GM19240 (cell line): Measurements from ENCODE around the gene DENND1A.

Source experiments
- DNase-seq: peaks from one replicate; pipeline ENCODE4 v3.0.0; 2011; ENCODE audit warnings: low spot score; ENCODE audit not compliant: insufficient read length

DENND1A gene

DNA sequence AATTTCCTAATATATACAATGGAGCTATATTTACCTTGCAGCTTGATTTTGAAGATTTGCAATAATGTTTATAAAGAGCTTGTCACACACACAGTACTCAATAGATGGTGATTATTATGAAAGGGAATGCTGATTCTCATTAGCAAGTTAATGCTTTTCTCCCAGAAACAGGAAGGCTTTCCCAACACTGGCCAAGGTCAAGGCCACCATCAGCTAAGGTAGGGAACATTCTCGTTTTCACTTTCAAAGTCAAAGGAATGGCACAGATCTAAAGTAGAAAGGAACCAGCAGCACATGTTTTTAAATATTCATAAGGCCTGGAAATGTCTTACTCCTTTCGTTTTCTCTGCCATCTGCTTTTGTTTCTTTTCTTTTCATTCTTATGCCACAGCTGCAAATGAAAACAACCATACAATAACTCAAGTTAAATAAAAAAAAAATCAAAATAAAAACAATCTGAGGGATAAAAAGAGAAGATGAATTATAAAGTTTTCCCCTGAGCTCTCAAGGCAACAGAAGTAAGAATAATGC is 307.1 kb downstream of the DENND1A start:
- no peak for DNase-seq

DNA sequence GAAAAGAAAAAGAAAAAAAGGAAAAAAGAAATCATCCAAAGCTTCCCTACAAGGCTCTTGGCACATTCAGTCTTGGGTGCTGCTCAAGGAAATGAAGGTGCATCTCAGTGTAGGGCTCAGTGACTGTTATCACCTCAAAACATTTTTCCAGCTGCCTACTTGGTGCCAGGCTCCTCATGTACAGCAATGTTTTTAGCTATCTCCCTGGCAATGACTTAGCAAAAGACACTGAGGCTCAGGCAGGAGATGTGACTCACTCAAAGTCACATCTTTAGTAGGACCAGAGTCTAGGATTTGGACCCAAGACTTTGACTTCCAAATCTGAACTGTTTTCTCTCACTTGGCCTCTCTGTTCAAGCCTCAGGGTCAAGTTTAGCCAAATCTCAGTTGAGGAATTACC is 309.7 kb downstream of the DENND1A start:
- no peak for DNase-seq

DNA sequence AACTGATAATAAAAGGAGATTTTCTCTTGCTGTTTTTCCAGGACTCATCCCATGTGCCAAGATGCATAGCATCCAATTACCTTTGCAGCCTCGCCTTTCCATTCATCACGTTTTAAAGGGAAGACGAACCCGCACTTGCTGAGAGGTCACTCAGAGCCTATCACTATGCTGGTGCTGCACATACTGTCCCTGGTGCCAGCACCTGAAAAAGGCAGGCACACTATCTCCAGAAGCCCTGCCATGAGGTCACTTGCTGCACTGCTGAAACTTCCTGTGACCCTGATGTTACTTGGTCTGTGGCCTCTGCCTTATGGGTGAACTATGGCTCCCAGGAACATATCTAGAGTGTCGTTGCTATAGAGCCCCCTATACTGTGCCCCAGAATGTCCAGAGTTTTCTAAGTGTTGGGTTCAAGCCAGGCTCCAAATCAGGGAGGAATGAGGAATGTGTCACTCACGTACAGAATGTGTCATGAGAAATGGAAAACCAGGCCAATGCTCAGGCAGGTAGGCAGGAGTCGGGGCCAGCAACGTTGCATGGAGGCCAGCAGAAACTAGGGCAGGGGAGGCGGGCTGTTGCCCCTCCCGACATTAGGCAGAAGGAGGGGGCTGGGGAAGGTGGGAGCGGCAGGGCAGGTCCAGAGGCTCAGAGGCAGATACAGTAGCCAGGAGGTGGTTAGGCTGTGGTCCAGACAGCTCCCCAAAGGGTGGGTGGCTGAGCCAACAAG is 311.8 kb downstream of the DENND1A start:
- DNase-seq: no peak

DNA sequence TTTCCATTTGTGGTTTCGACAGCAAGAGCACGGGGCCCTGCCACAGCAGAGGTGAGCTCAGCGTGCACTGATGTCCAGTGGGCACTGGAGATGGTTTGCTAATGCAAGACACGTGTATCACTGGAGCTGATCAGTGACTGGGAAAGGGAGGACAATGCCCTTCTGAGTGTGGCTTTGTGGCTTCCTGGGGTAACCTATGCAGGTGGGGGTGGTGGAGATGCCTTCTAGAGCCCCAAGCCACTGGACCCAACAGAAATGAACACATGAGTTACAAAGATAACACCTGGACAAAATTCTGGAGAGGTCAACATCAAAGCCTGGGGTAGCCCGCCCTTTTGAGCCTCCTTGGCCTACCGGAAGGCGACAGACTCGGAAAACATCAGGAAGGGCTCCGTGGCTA is 312.6 kb downstream of the DENND1A start:
- no peak for DNase-seq

DNA sequence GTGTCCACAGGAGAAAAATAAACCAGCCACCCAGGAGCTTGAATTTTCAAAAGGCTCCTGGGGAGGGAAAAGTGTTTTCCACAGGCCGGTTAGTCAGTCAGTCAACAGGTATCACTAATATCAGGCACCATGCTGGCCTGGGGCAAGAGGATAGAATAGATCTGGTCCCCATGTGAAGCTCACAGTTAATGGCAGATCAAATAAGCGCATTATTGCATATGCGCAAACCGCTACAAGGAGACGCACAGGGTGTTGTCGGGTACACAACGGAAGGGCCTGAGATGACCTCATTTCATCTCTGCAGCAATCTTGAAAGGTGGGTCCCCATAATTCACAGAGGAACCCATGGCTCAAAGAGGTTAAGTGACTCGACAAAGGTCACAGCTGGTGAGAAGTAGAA is 313.2 kb downstream of the DENND1A start:
- no peak for DNase-seq

DNA sequence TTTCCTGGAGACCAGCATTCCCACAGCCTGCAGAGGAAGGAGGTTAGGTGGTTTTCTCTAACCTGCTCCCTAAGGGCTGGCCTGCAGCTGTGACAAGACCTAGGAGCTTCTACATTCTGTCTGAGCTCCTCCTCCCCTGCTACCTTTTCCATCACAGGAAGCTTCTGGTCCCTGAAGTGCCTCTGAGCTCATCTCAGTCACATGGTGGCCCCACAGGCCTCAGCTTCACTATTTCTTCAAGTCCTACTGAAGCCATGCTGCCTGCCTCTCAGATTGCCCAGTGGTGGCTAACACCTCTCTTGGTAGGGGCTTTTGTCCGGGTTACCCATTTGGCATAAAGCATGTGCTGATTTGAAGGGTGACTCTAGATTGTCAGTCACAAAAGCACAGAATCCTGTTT is 314.5 kb downstream of the DENND1A start:
- no peak for DNase-seq

DNA sequence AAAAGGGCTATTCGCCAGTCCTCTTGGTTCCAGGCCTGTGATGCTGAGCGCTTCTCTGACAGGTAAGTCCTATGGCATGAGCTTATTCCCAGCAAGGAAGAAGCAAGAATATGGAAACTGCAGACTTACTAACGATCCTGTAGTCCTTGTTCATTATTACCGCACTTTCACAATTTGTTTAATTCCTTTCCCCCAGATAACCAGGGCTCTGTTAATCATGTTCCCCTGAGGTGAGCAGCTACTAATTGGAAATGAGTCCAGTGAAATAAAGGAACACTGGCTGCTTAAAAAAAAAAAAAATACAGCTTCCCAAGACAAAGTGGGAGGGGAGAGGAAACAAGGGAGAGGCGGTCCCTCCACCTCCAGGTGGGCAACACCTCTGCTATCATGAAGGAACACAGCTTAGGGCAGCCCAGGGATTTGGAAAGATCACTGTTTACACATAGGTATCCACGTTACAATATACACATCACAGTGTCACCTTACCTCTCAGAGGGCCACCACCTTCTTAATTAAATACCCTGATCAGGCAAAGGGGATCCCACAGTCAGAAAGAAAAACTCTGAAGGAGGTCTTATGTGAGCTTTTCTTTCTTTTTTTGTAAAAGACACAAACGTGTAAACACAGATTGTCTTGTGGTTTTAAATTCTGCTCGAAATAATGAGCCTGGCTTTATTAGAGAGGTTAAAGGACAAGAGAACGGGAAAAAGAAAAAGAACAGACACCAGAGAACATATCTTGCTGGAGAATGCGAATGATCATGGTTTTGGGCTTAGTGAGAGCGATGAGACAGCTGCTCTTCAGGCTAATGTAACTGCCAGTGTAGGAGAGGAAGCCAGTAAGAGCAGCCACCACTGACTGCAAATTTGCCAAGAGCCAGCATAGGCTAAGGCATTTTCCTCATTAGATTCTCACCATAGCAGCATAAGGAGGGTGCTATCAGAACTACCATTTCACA is 315.3 kb downstream of the DENND1A start:
- no peak for DNase-seq

DNA sequence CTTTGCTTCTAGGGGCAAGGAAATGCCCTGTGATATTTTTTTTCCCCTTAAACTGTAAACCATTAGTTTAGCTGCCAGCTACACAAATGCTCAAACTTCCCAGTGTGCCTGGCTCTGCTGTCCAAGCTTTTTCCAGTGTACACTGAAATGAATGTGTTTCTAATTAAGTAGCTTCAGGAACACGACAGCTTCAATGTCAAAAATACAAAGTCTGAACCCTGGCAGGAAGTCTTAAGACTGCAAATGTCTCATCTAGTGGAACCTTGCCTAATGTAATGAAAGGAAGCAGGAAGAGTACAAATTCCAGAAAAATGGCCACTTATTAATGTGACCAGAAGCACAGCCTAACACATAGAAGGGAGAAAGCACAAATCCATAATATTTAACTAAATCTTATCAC is 318.7 kb downstream of the DENND1A start:
- no peak for DNase-seq

DNA sequence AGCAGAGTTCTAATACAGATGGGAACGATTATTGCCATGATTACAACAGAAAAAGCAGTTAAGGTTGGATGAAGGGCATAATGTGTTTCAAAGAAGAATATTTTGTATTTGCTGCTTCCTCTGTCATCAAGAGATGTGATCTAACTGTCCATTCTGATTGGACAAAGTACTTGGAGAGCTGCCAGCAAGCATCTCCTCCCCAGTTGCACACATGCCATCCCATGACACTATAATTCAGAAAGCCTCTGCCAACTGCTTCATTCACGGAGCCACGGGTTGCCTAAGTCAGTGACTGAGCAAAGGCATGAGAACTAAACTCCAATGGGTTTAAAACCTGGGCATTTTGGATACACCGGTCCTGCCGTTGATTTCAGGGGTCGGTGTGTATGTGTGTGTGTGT is 320.1 kb downstream of the DENND1A start:
- DNase-seq: no peak

DNA sequence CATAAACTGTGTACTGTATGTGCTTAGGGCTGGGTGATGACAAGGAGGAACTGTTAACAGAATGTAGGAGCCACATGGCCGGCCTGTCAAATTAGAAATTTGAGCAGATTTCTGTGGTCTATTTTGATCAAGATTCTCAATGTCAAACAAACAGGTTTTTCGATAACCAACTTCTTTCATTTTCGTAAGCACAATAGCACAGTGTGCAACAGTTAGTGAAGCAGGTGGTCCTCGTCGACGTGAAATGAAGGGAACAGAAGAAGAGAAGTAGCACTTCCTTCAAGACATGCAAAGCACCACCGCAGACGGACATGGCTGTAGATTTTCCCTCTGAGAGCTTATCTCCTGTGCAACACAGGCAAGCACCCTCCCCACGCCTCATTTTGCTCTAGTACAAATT is 321.8 kb downstream of the DENND1A start:
- peak; percentile 57 for DNase-seq

DNA sequence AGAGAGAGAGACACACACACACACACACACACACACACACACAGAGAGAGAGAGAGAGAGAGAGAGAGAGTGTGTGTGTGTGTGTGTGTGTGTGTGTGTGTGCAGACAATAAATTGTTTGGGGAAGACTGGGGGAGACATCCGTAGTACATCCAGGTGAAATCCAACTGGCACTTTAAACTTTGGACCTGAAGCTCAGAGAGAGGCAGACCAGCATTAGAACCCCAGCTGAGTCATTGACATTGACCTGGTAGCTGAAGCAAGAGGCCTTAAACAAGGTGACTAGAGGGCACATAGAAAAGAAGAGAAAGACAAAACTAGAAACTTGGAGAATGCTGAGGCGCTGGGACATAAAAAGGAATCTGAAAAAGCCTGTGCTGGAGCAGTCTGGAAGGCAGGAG is 322.4 kb downstream of the DENND1A start:
- DNase-seq: no peak

DNA sequence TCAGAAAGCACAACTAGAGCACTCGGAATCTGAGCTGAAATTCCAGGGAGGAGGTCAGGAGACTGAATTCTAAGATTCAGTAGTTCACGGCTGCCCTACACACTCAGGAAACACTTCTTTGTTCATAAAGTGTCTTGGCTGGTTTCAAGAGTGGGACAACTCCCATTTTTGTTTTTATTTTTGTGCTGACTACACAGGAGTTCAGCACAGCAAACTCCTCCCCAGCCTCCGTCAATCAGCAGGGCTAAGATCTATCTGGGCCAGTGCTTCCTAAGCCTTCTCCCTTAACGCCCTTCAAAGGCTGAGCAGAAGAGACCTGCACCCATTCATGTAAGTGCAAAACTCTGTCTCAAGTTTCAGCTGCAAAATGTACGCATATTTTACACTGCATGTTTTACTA is 323.8 kb downstream of the DENND1A start:
- DNase-seq: no peak

DNA sequence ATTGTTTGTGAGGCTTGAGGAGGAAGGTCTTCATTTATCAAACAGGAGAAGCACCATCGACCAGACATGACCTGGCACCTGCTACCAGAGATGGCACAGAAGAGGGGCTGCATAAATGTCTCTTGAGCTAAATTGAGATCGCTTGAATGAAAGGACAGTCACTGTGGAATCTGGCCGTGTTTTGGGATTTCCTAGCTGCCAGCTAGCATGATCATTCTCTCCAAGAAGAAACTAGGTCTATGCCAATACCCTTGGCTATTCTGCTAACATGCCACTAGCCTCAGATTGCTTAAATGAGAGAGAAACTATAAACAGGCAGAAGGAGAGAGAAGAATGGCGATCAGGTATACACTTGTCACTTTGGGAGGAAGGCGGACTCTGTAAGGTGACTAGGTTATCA is 324.6 kb downstream of the DENND1A start:
- no peak for DNase-seq

DNA sequence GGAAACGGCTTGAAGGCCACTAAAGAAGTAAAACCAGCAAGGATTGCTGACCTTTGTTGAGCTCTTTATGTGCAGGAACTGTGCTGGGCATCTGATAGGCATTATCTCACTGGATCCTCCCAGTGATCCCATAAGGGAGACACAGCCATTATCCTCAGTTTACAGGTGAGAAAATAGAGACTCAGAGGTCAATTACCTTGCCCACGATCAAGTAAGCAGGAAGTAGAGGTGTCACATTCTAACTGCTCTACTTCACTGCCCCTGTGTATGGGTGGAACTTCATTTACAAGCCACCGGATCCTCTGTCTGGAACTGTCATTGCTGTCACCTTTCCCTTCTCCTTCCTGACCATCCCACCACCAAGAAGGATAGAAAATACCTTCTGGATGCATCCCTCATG is 325.1 kb downstream of the DENND1A start:
- no peak for DNase-seq

DNA sequence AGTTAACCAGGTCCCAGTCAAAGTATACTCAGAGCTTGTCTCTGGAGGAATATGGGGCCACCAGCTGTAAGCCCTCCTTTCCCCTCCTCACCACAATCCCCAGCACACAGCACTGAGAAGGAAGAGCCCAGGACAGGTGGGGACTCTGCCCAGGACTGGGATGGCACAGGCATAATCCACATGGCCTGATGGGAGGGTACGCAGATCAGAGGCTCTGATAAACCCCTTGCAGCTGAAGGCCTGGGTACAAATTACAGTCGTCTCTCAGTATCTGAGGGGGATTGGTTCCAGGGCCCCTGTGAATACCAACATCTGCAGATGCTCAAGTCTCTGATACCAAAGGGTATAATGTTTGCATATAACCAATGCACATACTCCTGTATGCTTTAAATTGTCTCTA is 328.1 kb downstream of the DENND1A start:
- DNase-seq: no peak

DNA sequence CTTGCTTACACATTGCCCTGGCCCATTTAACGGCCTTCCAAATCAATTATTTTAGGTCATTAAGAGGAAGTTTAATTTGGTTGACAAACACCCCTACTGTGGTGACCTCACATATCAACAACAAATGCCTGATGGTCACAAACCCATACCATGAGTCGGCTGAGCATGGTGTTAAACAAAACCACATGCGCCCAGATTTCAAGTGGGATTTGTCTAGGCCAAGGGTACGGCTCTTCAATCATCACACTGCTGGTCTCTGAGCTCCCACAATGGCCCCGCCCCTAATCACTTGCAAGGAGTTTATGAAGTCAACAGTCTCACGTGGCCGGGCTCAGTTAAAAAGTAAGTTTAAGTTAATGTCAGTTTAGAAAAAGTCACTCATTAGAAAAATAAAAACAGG is 330.1 kb downstream of the DENND1A start:
- DNase-seq: no peak

DNA sequence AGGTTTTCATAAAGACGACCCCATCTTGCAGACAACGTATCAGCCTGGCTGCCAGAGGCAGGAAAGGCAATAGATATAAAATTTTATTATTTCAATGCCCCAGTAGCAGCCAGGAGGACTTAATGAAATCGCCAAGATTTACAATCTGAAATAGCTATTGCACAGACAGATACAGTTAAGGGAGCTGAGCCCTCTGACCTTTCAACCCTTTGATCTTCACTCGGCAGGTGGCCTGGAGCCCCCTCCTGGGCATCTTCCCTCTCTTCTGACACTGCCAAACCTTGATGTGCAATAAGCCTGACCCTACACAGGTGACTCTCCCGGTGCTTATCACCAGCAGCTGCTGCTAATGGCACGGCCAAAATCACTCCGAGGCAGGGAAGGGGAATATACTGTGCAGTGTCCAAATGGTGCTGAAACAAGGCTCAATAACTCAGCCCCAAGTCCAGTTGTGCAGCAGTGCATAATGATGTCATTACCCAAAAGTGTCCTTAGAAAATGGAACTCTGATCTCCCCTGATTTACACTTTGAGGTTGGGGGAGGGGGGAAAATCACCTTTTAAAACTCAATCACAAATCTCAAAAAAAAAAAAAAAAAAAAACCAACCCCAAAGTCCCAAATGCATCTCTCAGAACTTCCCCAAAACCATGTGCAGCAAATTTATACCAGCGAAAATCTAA is 331.9 kb downstream of the DENND1A start:
- DNase-seq: no peak

DNA sequence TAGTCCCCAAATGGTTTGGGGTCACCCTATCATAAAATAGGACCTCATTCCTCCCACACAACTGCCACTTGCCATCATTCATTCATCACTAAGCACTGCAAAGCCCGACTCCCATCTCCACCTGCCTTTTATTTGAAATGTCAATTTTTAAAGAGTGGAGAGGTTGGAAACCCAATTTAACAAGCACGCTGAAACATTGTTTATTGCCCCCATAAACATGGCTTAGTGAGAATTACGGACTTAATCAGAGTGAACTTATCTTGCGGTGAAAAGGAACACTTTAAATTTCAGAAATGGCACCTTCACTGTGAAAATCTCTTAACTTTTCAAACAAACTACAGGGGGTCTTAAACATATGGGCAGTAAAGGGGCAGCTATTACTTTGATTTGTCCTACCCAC is 332.9 kb downstream of the DENND1A start:
- DNase-seq: no peak

DNA sequence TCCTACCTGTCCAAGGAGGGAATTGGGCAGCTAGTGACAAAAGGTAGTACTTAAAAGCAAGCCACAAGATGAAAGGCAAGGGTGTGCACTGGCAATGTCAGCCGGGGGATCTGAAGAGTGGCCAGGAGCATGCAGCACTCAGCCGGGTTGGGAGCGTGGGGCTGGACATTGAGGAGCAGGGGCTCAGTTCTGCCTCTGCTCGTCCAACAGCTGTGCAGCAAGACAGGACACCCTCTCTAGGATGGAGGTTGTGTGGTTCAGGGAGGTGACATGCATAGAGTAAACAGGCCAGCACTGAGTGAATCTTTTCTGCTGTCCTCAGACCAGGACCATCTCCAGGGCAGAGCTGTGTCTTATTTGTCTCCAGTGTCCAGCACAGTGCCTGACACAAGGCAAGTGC is 338.6 kb downstream of the DENND1A start:
- no peak for DNase-seq

DNA sequence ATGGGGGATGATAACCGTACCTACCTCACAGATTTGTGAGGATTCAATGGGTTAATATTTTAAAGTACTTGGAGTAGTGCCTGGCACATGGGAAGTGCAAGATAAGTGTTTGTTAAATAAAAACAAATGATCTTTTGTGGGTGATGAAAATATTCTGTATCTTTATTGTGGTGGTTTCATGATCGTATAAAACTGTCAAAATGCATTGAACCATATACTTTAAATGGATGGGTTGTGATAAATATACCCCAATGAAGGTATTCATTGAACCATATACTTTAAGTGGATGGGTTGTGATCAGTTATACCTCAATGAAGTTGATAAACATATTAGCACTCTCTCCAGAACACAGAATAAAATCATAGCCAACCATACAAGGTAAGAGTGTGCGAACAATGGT is 339.4 kb downstream of the DENND1A start:
- no peak for DNase-seq

DNA sequence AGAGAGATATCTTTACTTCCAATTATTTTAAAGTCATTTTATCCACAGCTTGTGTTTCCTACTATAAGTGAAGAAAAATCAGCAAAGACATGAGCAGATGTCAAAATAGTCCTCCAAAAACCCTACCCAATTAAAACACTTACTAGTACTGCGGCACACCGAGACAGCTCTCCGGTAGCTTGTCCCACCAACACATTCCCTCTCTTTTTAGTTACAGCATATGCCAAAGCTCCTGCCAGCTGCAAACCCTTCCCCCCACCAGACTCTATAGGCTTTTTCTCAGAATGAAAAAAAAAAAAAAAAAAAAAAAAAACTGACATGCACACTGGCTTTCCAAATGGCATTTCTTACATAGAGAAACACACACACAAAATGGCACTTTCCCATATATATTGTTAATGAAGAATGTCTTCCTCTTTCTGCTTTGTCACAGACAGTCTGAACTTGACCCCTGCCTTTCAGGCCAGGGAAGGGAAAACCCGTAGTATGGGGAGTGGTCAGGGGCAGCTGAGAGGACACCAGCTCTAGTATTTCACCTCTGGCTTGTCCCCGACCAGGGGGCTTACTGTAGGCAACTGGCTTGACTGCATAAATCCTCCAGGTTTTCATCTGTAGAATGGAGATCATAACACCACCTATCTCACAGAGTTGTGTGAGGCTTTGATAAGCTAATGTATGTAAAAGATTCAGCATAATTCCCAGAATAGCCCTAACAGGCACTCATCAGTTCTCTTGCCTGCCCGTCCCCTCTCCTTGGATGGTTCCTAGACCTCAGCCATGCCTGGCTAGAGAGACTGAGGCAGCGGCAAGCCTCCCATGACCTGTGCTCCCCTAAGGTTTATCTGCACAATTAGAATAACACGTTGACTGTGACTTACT is 340.3 kb downstream of the DENND1A start:
- no peak for DNase-seq
